IPS-18a (cell line): ENCODE measurements around the gene PLOD1.

Experiments
- H3K27ac ChIP-seq: one replicate; pipeline ENCODE4 v1.5.1; 2013; ENCODE audit warnings: low read length
- H3K27me3 ChIP-seq: one replicate; pipeline ENCODE4 v1.6.1; 2013; ENCODE audit warnings: mild to moderate bottlenecking, low read length; ENCODE audit not compliant: control insufficient read depth, insufficient read depth
- H3K36me3 ChIP-seq: one replicate; pipeline ENCODE4 v1.6.1; 2013; ENCODE audit warnings: low read depth, low read length; ENCODE audit not compliant: control insufficient read depth
- H3K4me1 ChIP-seq: one replicate; pipeline ENCODE4 v1.6.1; 2013; ENCODE audit warnings: low read depth, low read length; ENCODE audit not compliant: control insufficient read depth
- H3K4me3 ChIP-seq: one replicate; pipeline ENCODE4 v1.5.1; 2013; ENCODE audit warnings: low read length
- H3K9ac ChIP-seq: one replicate; pipeline ENCODE4 v1.6.1; 2013; ENCODE audit warnings: mild to moderate bottlenecking, low read length, moderate library complexity
- H3K9me3 ChIP-seq: one replicate; pipeline ENCODE4 v1.6.1; 2013; ENCODE audit warnings: low read depth, low read length; ENCODE audit not compliant: control insufficient read depth

The PLOD1 gene

GRCh38 chr1:12015499-12015898 lies 81.0 kb downstream of the PLOD1 start:
- Histone ChIP-seq H3K9me3 (no peaks in the 10 kb centered on the region), H3K27me3 (no peaks in the 10 kb centered on the region), H3K36me3 (peaks cover 28% of the 10 kb centered on the region), H3K27ac (no peak overlapping the region), H3K4me1 (peaks cover 4% of the 10 kb centered on the region), H3K9ac (no peak overlapping the region), H3K4me3 (no peak overlapping the region)

DNA sequence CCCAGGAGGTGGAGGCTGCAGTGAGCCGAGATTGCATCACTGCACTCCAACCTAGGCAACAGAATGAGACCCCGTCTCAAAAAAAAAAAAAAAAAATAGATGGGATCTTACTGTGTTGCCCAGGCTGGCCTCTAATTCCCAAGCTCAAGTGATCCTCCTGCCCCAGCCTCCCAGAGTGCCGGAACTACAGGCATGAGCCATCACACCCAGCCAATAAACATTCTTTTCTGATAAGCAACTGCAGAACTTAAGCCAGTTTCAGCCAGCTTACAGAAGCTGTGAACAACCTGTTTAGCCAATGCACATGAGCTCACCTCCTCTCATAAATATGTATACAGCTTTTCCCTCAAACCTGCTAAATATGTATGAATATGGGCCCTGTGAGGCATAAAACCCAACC lies 81.7 kb downstream of the PLOD1 start:
- no peak overlapping the region for H3K9ac ChIP-seq
- peaks cover 22% of the 10 kb centered on the region for H3K36me3 ChIP-seq
- H3K27me3 ChIP-seq: no peaks in the 10 kb centered on the region
- H3K9me3 ChIP-seq: no peaks in the 10 kb centered on the region
- H3K27ac ChIP-seq: no peak overlapping the region
- H3K4me3 ChIP-seq: no peak overlapping the region
- H3K4me1 ChIP-seq: peaks cover 4% of the 10 kb centered on the region

DNA sequence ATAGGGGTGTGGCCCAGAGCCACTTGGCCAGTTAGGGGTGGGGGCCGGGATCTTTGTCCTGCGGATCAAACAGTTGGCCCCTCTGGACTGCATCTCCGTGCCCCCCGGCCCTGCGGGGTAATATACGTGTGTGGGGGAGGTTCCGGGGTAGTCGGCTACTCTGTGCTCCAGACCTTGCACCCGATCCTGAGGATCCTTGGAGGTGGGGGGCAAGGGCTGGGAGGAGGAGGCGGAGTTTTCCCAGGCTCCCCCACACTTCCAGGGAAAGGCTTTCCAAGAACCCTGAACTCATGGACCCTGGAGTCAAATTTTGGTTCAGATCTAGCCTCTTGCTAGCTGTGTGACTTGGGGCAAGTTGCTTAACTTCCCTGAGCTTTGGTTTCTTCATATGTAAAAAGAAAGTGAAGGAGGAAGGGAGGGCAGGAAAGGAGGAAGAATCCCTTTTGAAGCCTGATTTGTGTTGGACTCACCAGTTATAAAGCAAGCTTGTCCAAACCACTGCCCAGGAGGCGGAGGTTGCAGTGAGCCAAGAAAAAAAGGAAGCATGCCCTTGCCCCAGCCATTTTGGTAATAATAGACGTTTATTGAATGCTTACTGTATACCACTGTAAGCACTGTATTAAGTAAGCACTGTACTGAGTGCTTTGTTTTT lies 85.5 kb downstream of the PLOD1 start:
- Histone ChIP-seq H3K36me3 (peaks cover 15% of the 10 kb centered on the region), H3K27me3 (no peaks in the 10 kb centered on the region), H3K4me1 (peaks cover 4% of the 10 kb centered on the region), H3K27ac (peak overlapping the region; percentile 31), H3K9me3 (no peaks in the 10 kb centered on the region), H3K4me3 (peak overlapping the region; percentile 89), H3K9ac (peak overlapping the region; percentile 69)

DNA sequence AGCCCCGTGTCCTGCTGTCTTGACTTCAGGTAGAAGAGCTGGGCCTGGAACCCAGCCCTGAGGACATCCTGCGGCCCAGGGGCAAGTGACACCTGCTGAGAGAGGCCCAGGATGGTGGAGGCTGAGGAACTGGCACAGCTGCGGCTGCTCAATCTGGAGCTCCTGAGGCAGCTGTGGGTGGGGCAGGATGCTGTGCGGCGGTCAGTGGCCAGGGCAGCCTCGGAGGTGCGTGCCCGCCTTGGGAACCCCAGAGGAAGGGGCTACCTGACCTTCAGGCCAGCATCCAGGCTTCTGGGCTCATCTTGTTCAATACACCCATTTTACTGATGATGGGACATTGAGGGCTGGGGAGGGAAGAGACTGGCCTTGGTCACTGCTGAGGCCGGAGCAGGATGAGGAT lies 87.1 kb downstream of the PLOD1 start:
- Histone ChIP-seq H3K9me3 (no peaks in the 10 kb centered on the region), H3K9ac (no peak overlapping the region), H3K4me1 (peaks cover 4% of the 10 kb centered on the region), H3K4me3 (no peak overlapping the region), H3K27ac (no peak overlapping the region), H3K27me3 (no peaks in the 10 kb centered on the region), H3K36me3 (peaks cover 26% of the 10 kb centered on the region)

DNA sequence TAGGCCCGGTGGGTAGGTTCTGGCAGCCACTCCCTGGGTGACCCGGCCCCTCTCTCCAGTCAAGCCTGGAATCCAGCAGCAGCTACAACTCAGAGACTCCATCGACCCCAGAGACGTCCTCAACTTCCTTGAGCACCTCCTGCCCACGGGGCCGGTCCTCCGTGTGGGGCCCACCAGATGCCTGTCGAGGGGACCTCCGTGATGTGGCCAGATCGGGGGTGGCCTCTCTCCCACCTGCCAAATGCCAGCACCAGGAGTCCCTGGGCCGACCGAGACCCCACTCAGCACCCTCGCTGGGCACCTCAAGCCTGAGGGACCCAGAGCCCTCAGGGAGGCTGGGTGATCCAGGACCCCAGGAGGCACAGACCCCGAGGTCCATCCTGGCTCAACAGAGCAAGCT lies 87.5 kb downstream of the PLOD1 start:
- H3K4me3 ChIP-seq: no peak overlapping the region
- peaks cover 4% of the 10 kb centered on the region for H3K4me1 ChIP-seq
- no peak overlapping the region for H3K27ac ChIP-seq
- no peaks in the 10 kb centered on the region for H3K27me3 ChIP-seq
- no peak overlapping the region for H3K9ac ChIP-seq
- no peaks in the 10 kb centered on the region for H3K9me3 ChIP-seq
- H3K36me3 ChIP-seq: peaks cover 30% of the 10 kb centered on the region
